Measurements from ENCODE around the gene ANKRD35. TPM values are rescaled to one million over a fixed set of nuclear protein-coding genes. Genes with fewer than 3 reads are reported as not detected.
"Not testable (repeated sequence)": the region's sequence is repeated elsewhere in the genome, so short reads cannot be mapped to it uniquely, and the experiment has no call there.

Gene ANKRD35, protein sequence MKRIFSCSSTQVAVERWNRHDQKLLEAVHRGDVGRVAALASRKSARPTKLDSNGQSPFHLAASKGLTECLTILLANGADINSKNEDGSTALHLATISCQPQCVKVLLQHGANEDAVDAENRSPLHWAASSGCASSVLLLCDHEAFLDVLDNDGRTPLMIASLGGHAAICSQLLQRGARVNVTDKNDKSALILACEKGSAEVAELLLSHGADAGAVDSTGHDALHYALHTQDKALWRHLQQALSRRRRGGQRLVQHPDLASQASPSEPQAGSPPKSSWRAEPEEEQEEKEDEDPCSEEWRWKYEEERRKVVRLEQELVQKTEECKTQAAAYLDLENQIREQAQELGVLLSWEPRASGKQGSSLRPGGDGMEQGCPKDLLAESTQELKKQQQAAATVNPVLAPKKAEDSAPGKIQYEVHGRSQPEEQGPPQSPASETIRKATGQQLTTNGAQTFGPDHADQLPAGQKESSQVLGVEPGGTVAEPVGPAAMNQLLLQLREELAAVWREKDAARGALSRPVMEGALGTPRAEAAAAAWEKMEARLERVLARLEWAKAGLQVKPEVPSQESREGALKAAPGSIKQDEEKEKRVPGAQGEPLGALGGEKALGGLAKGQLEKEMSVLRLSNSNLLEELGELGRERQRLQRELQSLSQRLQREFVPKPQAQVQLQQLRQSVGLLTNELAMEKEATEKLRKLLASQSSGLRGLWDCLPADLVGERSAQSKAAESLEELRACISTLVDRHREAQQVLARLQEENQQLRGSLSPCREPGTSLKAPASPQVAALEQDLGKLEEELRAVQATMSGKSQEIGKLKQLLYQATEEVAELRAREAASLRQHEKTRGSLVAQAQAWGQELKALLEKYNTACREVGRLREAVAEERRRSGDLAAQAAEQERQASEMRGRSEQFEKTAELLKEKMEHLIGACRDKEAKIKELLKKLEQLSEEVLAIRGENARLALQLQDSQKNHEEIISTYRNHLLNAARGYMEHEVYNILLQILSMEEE
- 1 to 10 TPM; 1.8 to 2.4 TPM for total RNA-seq

DNA sequence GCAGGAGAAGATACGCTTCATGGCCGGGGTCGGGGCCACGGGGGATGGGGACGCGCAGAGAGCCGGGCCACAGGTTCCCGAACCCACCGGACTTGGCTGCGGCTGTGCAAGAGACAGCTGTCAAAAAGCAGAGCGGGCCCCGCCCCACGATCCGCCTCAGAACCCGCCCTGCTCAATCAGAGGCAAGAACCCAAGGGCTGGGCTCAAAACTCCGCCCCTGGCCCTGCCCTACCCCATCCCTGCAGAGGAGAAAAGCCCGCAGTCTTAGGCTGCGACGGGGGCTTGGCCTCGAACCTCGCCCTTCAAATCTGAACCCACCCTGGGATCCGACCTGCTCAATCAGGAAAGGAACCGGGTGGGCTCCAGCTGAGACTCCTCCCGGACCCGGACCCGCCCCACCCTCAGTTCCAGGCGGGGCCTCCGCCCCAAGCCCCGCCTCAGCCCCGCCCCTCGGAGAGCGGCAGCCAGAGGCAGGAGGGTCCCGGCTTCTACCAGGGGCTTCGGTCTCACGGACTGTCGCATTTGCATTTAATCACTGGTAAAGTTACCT, at the start of gene ANKRD35:
Gene ANKRD35, minus strand, starts transcription at position 129 of the 550 bp plus-strand sequence. Its CDS starts 108 bp downstream, at position 21.
- TF ChIP-seq, protein P1, sequence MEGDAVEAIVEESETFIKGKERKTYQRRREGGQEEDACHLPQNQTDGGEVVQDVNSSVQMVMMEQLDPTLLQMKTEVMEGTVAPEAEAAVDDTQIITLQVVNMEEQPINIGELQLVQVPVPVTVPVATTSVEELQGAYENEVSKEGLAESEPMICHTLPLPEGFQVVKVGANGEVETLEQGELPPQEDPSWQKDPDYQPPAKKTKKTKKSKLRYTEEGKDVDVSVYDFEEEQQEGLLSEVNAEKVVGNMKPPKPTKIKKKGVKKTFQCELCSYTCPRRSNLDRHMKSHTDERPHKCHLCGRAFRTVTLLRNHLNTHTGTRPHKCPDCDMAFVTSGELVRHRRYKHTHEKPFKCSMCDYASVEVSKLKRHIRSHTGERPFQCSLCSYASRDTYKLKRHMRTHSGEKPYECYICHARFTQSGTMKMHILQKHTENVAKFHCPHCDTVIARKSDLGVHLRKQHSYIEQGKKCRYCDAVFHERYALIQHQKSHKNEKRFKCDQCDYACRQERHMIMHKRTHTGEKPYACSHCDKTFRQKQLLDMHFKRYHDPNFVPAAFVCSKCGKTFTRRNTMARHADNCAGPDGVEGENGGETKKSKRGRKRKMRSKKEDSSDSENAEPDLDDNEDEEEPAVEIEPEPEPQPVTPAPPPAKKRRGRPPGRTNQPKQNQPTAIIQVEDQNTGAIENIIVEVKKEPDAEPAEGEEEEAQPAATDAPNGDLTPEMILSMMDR (IDR thresholded peaks at IDR 0.05): no peak
- H3K4me3 ChIP-seq: peak within 1 kb of the TSS; percentile 41 to 65
- H3K27ac ChIP-seq: peak within 1 kb of the TSS in 1 of 2 donors; percentile 48
- H3K9me3 ChIP-seq: no peaks in the 10 kb centered on the region
- H3K4me1 ChIP-seq: peaks cover 0 to 16% of the 10 kb centered on the region in 2 donors
- peak; percentile 86 for DNase-seq (ENCODE audit: low spot score)
- no peaks in the 10 kb centered on the region for H3K36me3 ChIP-seq
- H3K27me3 ChIP-seq: no peaks in the 10 kb centered on the region

DNA sequence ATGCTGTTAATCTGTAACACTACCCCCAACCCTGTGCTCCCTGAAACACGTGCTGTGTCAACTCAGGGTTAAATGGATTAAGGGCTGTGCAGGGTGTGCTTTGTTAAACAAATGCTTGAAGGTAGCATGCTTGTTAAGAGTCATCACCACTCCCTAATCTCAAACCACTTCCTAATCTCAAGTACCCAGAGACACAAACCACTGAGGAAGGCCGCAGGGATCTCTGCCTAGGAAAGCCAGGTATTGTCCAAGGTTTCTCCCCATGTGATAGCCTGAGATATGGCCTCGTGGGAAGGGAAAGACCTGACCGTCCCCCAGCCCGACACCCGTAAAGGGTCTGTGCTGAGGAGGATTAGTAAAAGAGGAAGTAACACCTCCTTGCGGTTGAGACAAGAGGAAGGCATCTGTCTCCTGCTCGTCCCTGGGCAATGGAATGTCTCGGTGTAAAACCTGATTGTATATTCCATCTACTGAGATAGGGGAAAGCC, 46.9 kb upstream of the ANKRD35 start:
- H3K36me3 ChIP-seq: peaks cover 45% of the 10 kb centered on the region
- not testable (repeated sequence) for DNase-seq (ENCODE audit: low spot score); H3K4me1 ChIP-seq; H3K9me3 ChIP-seq; H3K4me3 ChIP-seq; H3K27ac ChIP-seq; H3K27me3 ChIP-seq

DNA sequence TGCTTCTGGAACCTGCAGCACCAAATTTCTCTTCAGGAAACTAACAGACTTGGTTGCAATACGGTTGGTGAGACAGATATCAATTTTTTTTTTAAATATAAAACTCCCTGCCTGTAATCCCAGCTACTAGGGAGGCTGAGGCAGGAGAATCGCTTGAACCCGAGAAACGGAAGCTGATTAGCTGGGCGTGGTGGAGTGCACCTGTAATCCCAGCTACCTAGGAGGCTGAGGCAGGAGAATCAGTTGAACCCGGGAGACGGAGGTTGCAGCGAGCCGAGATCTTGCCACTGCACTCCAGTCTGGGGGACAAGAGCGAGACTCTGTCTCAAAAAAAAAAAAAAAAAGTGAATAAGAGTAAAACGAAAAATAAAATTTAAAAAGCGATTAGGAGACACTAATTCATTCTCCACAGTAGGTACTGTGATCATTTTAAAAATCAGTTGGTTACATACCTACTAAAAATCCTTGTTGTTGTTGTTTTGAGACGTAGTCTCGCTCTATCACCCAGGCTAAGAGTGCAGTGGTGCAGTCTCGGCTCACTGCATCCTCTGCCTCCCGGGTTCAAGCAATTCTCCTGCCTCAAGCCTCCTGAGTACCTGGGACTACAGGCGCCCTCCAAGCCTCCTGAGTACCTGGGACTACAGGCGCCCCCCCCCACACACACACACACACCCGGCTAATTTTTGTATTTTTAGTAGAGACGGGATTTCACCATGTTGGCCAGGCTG, 42.4 kb upstream of the ANKRD35 start:
- Histone ChIP-seq H3K27ac (peak overlapping the region; percentile 93 to 97), H3K4me3 (peak overlapping the region; percentile 70 to 72), H3K27me3 (no peaks in the 10 kb centered on the region), H3K36me3 (peaks cover 13% of the 10 kb centered on the region), H3K9me3 (no peaks in the 10 kb centered on the region), H3K4me1 (peaks cover 0 to 21% of the 10 kb centered on the region in 2 donors)
- DNase-seq (ENCODE audit: low spot score): no peak
- TF ChIP-seq, protein P1 (IDR thresholded peaks at IDR 0.05): no peak

DNA sequence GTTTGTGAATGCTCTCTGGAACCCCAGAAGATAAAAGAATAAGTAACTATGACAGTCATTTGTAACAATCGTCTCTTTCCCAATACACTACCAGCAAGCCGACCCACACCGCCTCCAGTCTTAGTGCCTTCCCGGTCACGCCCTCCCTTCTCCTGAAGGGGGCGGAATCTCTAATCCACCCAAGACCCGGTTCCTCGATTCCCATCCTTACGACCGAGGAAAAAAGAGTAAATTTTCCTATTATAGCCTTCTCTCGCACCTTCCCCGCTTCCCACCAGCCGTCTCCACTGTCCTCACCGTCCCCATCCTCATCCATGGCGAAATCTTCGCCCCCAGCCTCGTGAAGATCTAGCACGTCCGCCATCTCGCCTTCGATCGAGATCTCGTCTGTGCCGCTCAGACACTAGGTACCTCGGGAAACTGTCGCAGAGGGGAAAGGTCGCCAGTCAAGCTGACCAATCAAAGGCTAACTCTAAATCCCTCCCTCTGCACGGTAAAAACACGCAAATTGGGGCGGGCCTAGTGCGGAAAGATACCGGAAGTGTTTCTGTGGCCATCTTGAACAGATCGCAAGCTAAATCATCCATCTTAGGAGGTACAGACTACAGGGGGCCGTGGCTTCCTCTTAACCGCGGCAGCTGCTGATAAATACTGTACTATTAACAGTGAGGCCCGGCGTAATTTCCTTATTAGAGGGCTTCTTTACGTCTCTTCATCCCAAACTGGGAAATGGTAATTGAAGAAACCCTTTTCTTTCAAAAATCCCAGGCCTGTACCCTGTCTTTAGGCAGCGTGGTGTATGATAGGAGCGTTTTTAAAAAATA, 41.6 kb upstream of the ANKRD35 start, which contains the start of gene RBM8A:
Gene RBM8A, minus strand, starts transcription at position 422 of the 824 bp plus-strand sequence. Its CDS starts 58 bp downstream, at position 364.
- H3K4me3 ChIP-seq: peak within 1 kb of the TSS; percentile 70 to 72
- DNase-seq (ENCODE audit: low spot score): peak; percentile 98
- H3K27me3 ChIP-seq: no peaks in the 10 kb centered on the region
- peaks cover 13% of the 10 kb centered on the region for H3K36me3 ChIP-seq
- H3K27ac ChIP-seq: peak within 1 kb of the TSS; percentile 93 to 97
- H3K4me1 ChIP-seq: peaks cover 0 to 21% of the 10 kb centered on the region in 2 donors
- TF ChIP-seq, protein P1 (IDR thresholded peaks at IDR 0.05): peak; percentile 43 to 77
- H3K9me3 ChIP-seq: no peaks in the 10 kb centered on the region

DNA sequence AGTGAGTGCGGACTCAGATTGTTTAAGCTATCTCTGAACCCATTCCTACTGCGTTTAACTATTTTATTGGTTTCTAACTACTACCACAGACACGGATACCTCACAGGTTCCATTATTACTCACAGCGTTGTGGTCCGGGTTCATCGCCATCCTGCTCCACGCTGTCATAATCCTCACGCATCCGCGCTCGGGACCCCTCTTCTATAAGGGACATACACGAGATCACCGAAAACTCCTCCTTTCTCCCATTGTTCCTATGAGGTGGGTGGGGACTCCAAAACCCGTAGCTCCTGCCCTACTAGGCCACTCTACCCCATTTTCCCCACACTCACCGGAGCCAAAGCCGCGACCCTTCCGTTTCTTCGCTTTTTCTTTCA, 41.0 kb upstream of the ANKRD35 start:
- H3K36me3 ChIP-seq: peaks cover 13% of the 10 kb centered on the region
- DNase-seq (ENCODE audit: low spot score): no peak
- H3K27ac ChIP-seq: peak overlapping the region; percentile 93 to 97
- peak overlapping the region; percentile 70 to 72 for H3K4me3 ChIP-seq
- peaks cover 0 to 21% of the 10 kb centered on the region in 2 donors for H3K4me1 ChIP-seq
- no peaks in the 10 kb centered on the region for H3K27me3 ChIP-seq
- TF ChIP-seq, protein P1 (IDR thresholded peaks at IDR 0.05): no peak
- no peaks in the 10 kb centered on the region for H3K9me3 ChIP-seq
